H1 (cell line): ENCODE results near the gene KRTAP5-4. TPM values are rescaled to one million over a fixed set of nuclear protein-coding genes. Genes with fewer than 3 reads are reported as not detected.

Experiments
- CTCF ChIA-PET: fragments of 300-600 bp; sonication (Branson Sonifier 250); formaldehyde crosslinking; loops from one replicate; lab custom pipeline; 2021; ENCODE audit not compliant: partially characterized antibody; lab: Charles Lee
- POLR2A ChIA-PET: fragments of 300-600 bp; sonication (Branson Sonifier 250); formaldehyde crosslinking; loops from one replicate; lab custom pipeline; 2021; ENCODE audit warnings: inconsistent platforms; ENCODE audit not compliant: partially characterized antibody; lab: Charles Lee
- DNase-seq, 2 experiments: peaks; one replicate each; pipeline versions ENCODE4 v3.0.0 to v3.0.0-alpha.2; 2010 to 2022; ENCODE audit warnings: low spot score in 2 of 2, low read depth in 1 of 2, mixed read lengths in 1 of 2
- FAIRE-seq: peaks from 2 replicates; lab custom pipeline; 2011; peaks lifted over from hg19 to GRCh38; lab: Jason Lieb, UNC
- H2AFZ ChIP-seq: 2 replicates; pipeline ENCODE4 v1.8.1; 2012; ENCODE audit warnings: low read length, inconsistent platforms
- H2AK5ac ChIP-seq: 2 replicates; pipeline ENCODE4 v1.6.1; 2013; ENCODE audit warnings: low read depth, low read length
- H2BK120ac ChIP-seq: replicated peaks from 2 replicates; pipeline ENCODE3; 2013; ENCODE audit warnings: low read depth, low read length, inconsistent platforms
- H2BK12ac ChIP-seq: 2 replicates; pipeline ENCODE4 v1.6.1; 2013; ENCODE audit warnings: low read depth, low read length
- H2BK15ac ChIP-seq: 2 replicates; pipeline ENCODE4 v1.6.1; 2013; ENCODE audit warnings: low read length
- H2BK20ac ChIP-seq: 2 replicates; pipeline ENCODE4 v1.6.1; 2013; ENCODE audit warnings: low read length
- H2BK5ac ChIP-seq: 2 replicates; pipeline ENCODE4 v1.6.1; 2013; ENCODE audit warnings: low read depth, low read length
- H3K14ac ChIP-seq: 2 replicates; pipeline ENCODE4 v1.6.1; 2013; ENCODE audit warnings: inconsistent platforms; ENCODE audit not compliant: insufficient read length
- H3K18ac ChIP-seq: 2 replicates; pipeline ENCODE4 v1.6.1; 2013; ENCODE audit warnings: low read length; ENCODE audit errors: extremely low read depth
- H3K23ac ChIP-seq: 2 replicates; pipeline ENCODE4 v1.6.1; 2013; ENCODE audit warnings: inconsistent platforms; ENCODE audit not compliant: insufficient read length
- H3K23me2 ChIP-seq: 2 replicates; pipeline ENCODE4 v1.6.1; 2013; ENCODE audit warnings: low read depth, low read length
- H3K27ac ChIP-seq: 2 replicates; pipeline ENCODE4 v1.6.1; 2011; ENCODE audit warnings: low read depth, low read length, inconsistent platforms
- H3K27me3 ChIP-seq, 4 experiments: replicated peaks in 1 of 4; 1 replicate in 1 of 4; 2 replicates in 3 of 4; pipeline versions ENCODE4 v1.6.1 to v1.8.1; 2011 to 2013; ENCODE audit warnings: low read length in 3 of 4, mild to moderate bottlenecking in 3 of 4, inconsistent platforms in 2 of 4, mixed read lengths in 2 of 4, moderate library complexity in 1 of 4; ENCODE audit not compliant: control insufficient read depth in 3 of 4, insufficient read depth in 3 of 4; ENCODE audit errors: extremely low read depth in 1 of 4
- H3K36me3 ChIP-seq, 4 experiments: 2 replicates each; pipeline versions ENCODE4 v1.6.1 to v1.8.1; 2011 to 2013; ENCODE audit warnings: mild to moderate bottlenecking in 4 of 4, low read length in 3 of 4, moderate library complexity in 2 of 4, control low read depth in 1 of 4, inconsistent platforms in 1 of 4; ENCODE audit not compliant: insufficient read depth in 4 of 4, control insufficient read depth in 2 of 4
- H3K4ac ChIP-seq: replicated peaks from 2 replicates; pipeline ENCODE3; 2013; ENCODE audit warnings: low read length, low read depth, mixed read lengths, inconsistent platforms; ENCODE audit not compliant: insufficient read length
- H3K4me1 ChIP-seq, 4 experiments: replicated peaks in 1 of 4; 1 replicate in 1 of 4; 2 replicates in 3 of 4; pipeline versions ENCODE4 v1.6.1 to v1.8.1; 2011 to 2013; ENCODE audit warnings: low read length in 3 of 4, inconsistent platforms in 2 of 4, mixed read lengths in 1 of 4; ENCODE audit not compliant: insufficient read depth in 4 of 4, control insufficient read depth in 3 of 4
- H3K4me2 ChIP-seq, 2 experiments: 2 replicates each; pipeline versions ENCODE4 v1.6.1 to v1.8.1; 2011 to 2013; ENCODE audit warnings: low read depth in 2 of 2, low read length in 2 of 2, control low read depth in 1 of 2, inconsistent platforms in 1 of 2, mild to moderate bottlenecking in 1 of 2; ENCODE audit not compliant: insufficient read depth in 1 of 2
- H3K4me3 ChIP-seq, 4 experiments: fragments of 200-600, 300-600 bp in 1 of 4; sonication (generic), shearing (Covaris generic), sonication (Bioruptor Twin) in 1 of 4; 2 replicates each; pipeline versions ENCODE4 v1.5.1 to v1.8.1; 2011 to 2016; ENCODE audit warnings: low read length in 4 of 4, low read depth in 3 of 4, control low read depth in 2 of 4, inconsistent platforms in 2 of 4, mild to moderate bottlenecking in 2 of 4, mixed read lengths in 1 of 4, moderate library complexity in 1 of 4; ENCODE audit not compliant: insufficient read depth in 2 of 4; ENCODE audit errors: extremely low read depth in 1 of 4
- H3K56ac ChIP-seq: replicated peaks from 2 replicates; pipeline ENCODE3; 2013; ENCODE audit warnings: low read depth, mild to moderate bottlenecking, mixed read lengths, low read length, inconsistent platforms; ENCODE audit not compliant: insufficient read length
- H3K79me1 ChIP-seq: 2 replicates; pipeline ENCODE4 v1.6.1; 2013; ENCODE audit warnings: low read depth, low read length, control low read depth
- H3K79me2 ChIP-seq, 2 experiments: 2 replicates each; pipeline versions ENCODE4 v1.6.1 to v1.8.1; 2012 to 2013; ENCODE audit warnings: low read length in 2 of 2, mild to moderate bottlenecking in 2 of 2, inconsistent platforms in 1 of 2; ENCODE audit not compliant: insufficient read depth in 2 of 2, control insufficient read depth in 1 of 2
- H3K9ac ChIP-seq, 4 experiments: replicated peaks in 1 of 4; 1 replicate in 1 of 4; 2 replicates in 3 of 4; pipeline versions ENCODE4 v1.6.1 to v1.8.1; 2011 to 2013; ENCODE audit warnings: low read depth in 3 of 4, low read length in 3 of 4, control low read depth in 2 of 4, mild to moderate bottlenecking in 2 of 4, moderate library complexity in 2 of 4, inconsistent platforms in 1 of 4; ENCODE audit errors: extremely low read depth in 1 of 4
- H3K9me3 ChIP-seq, 2 experiments: 2 replicates each; pipeline versions ENCODE4 v1.6.1 to v1.8.1; 2012 to 2013; ENCODE audit warnings: mild to moderate bottlenecking in 2 of 2, moderate library complexity in 2 of 2, control low read depth in 1 of 2, inconsistent platforms in 1 of 2, low read depth in 1 of 2, low read length in 1 of 2, mixed read lengths in 1 of 2; ENCODE audit not compliant: insufficient read depth in 2 of 2
- H4K20me1 ChIP-seq, 2 experiments: replicated peaks in 1 of 2; 2 replicates each; pipeline versions ENCODE3 to v1.8.1; 2011 to 2013; ENCODE audit warnings: inconsistent platforms in 2 of 2, low read length in 2 of 2, mild to moderate bottlenecking in 1 of 2; ENCODE audit not compliant: insufficient read depth in 2 of 2, control insufficient read depth in 1 of 2
- H4K5ac ChIP-seq: 2 replicates; pipeline ENCODE4 v1.6.1; 2013; ENCODE audit warnings: low read length, low read depth, mixed read lengths, inconsistent platforms; ENCODE audit not compliant: insufficient read length
- H4K8ac ChIP-seq: 2 replicates; pipeline ENCODE4 v1.8.0; 2013; ENCODE audit warnings: mild to moderate bottlenecking, moderate library complexity, low read length, inconsistent platforms; ENCODE audit not compliant: insufficient read depth; ENCODE audit errors: extremely low read depth
- H4K91ac ChIP-seq: replicated peaks from 2 replicates; pipeline ENCODE3; 2013; ENCODE audit warnings: low read length, mixed read lengths, inconsistent platforms; ENCODE audit not compliant: insufficient read length
- POU5F1 ChIP-seq: IDR thresholded peaks from 2 replicates; pipeline ENCODE4 v1.6.1; 2011; ENCODE audit warnings: low read depth, mild to moderate bottlenecking, low read length, moderate library complexity
- WGBS, 2 experiments: shearing (Covaris generic) in 1 of 2; methylation state at CpG; one replicate each; pipeline versions ENCODE4 v1.1.6 to v1.1.7; 2013 to 2015; ENCODE audit warnings: low lambda C conversion rate in 2 of 2, mixed read lengths in 2 of 2, inconsistent platforms in 1 of 2, low coverage in 1 of 2, missing lambda C conversion rate in 1 of 2; ENCODE audit not compliant: insufficient replicate concordance in 2 of 2, insufficient coverage in 1 of 2, insufficient read length in 1 of 2; ENCODE audit errors: extremely low coverage in 1 of 2, missing lambda C conversion rate in 1 of 2; 5-methylcytosine and 5-hydroxymethylcytosine counted together
- long read RNA-seq, 2 experiments: library from RNA in 1 of 2; library from capped mRNA in 1 of 2; stranded (forward); transcript quantifications; one replicate each; pipeline ENCODE4 v2.0.0, GENCODE V29; 2021; ENCODE audit warnings: inconsistent platforms in 1 of 2
- polyA minus RNA-seq, 3 experiments: library from RNA; depleted of rRNA, polyadenylated mRNA; stranded (reverse); fragments of >200 nt; gene quantifications; 1 replicate in 2 of 3; 2 replicates in 1 of 3; pipeline ENCODE4 v1.2.3, GENCODE V29; 2011
- polyA plus RNA-seq, 7 experiments: library from polyadenylated mRNA; depleted of rRNA in 3 of 7; stranded (reverse) in 5 of 7; unstranded in 2 of 7; fragments of >200 nt in 5 of 7; fragments of 200-250 nt in 2 of 7; gene quantifications; 1 replicate in 5 of 7; 2 replicates in 1 of 7; 4 replicates in 1 of 7; pipeline versions ENCODE4 v1.2.1 to v1.2.3, GENCODE V29; 2011 to 2013; ENCODE audit warnings: missing spikeins in 2 of 7, mixed read lengths in 2 of 7
- total RNA-seq: library from RNA; stranded (reverse); fragmentation: NEBNext Ultra II Directional; extraction: Animal tissue kit (Norgen Biotek cat#: 25700); gene quantifications from 2 replicates; pipeline ENCODE4 v1.2.1, GENCODE V29; 2021

The KRTAP5-4 gene, protein sequence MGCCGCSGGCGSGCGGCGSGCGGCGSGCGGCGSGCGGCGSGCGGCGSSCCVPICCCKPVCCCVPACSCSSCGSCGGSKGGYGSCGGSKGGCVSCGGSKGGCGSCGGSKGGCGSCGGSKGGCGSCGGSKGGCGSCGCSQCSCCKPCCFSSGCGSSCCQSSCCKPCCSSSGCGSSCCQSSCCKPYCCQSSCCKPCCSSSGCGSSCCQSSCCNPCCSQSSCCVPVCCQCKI
- total RNA-seq (not detected in 2 replicates), polyA plus RNA-seq (2011; rRNA removed) (not detected in 2 replicates), polyA minus RNA-seq (2011; rRNA and poly(A)+ RNA removed) (not detected in 2 replicates)
- polyA plus RNA-seq (2011; cell fraction: cytosol; rRNA removed) = not detected
- not detected for polyA plus RNA-seq (2011; cell fraction: nucleus; rRNA removed)
- not detected in 4 replicates for polyA plus RNA-seq (2012, experiment 1 of 2)
- not detected for polyA plus RNA-seq (2012, experiment 2 of 2)
- not detected for polyA plus RNA-seq (2013, experiment 1 of 2)
- not detected for polyA plus RNA-seq (2013, experiment 2 of 2)
- polyA minus RNA-seq (2011; cell fraction: cytosol; rRNA and poly(A)+ RNA removed) = not detected
- polyA minus RNA-seq (2011; cell fraction: nucleus; rRNA and poly(A)+ RNA removed) = not detected
- long read RNA-seq, experiment 1 = 0 reads
- long read RNA-seq, experiment 2 = 0 reads

DNA sequence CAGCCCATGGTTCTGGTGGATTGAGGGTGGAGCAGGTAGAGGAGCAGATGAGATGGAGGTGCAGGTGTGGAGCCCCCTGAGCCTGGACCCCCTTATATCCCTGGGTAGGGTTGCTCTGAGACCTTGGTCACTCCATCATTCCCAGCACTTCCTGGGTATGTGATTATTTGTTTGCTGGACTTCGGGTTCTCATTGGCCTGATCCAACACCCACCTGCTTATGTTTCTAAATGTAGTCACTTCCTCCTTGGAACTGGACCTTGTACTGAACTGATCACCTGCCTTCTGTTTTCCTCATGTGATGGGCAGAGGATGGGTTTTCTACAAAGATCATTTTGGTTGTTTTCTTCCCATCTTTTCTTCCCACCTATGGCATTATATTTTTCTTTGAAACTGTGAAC is at the start of gene KRTAP5-4:
TSS of gene KRTAP5-4 (minus strand) at position 53 of the 400 bp plus-strand sequence. CDS start at position 8, 45 bp downstream.
- no peak within 1 kb of the TSS for H2AK5ac ChIP-seq
- H3K27me3 ChIP-seq = peaks cover 0 to under 1% (median 0%) of the 10 kb centered on the region in 4 experiments; a peak in 1 of 7 replicates
- no peak within 1 kb of the TSS for H2BK12ac ChIP-seq
- ChIA-PET POLR2A (no interaction called here), CTCF (no interaction called here)
- H3K9me3 ChIP-seq = no peaks in the 10 kb centered on the region
- H3K79me1 ChIP-seq = no peaks in the 10 kb centered on the region
- no peak within 1 kb of the TSS for H4K5ac ChIP-seq
- no peak within 1 kb of the TSS for H2AFZ ChIP-seq
- H3K4me2 ChIP-seq = no peak within 1 kb of the TSS
- H3K23ac ChIP-seq = no peak within 1 kb of the TSS
- H2BK120ac ChIP-seq = no peak within 1 kb of the TSS
- H3K4ac ChIP-seq = no peak within 1 kb of the TSS
- no peak within 1 kb of the TSS for H3K9ac ChIP-seq
- H2BK20ac ChIP-seq = no peak within 1 kb of the TSS
- H3K27ac ChIP-seq = no peak within 1 kb of the TSS
- H2BK5ac ChIP-seq = no peak within 1 kb of the TSS
- no peak within 1 kb of the TSS for H2BK15ac ChIP-seq
- H3K56ac ChIP-seq = no peak within 1 kb of the TSS
- no peak within 1 kb of the TSS for H3K4me3 ChIP-seq
- no peak within 1 kb of the TSS for H3K14ac ChIP-seq
- H3K18ac ChIP-seq = no peak within 1 kb of the TSS
- no peak within 1 kb of the TSS for H4K91ac ChIP-seq
- H4K20me1 ChIP-seq = no peaks in the 10 kb centered on the region
- no peaks in the 10 kb centered on the region for H3K79me2 ChIP-seq
- no peak for TF ChIP-seq POU5F1
- TF ChIP-seq, all 59 proteins: peak for 0
- 70% methylated on average over 1 of the region's 1 CpG; no CpG with 5 or more reads in 1 of the 2 experiments for WGBS, 2 experiments
- no peak for FAIRE-seq
- DNase-seq = no peak
- Histone ChIP-seq H4K8ac (no peak within 1 kb of the TSS), H3K23me2 (no peaks in the 10 kb centered on the region), H3K36me3 (no peaks in the 10 kb centered on the region), H3K4me1 (no peaks in the 10 kb centered on the region; a peak in 1 of 7 replicates)
